Activated T-cell treated with anti-CD3 and anti-CD28 coated beads, Interleukin-2, amount 50 U/mL, for 72 hours (primary cell): ENCODE measurements around the gene PLB1. TPM values are rescaled to one million over a fixed set of nuclear protein-coding genes. Genes with fewer than 3 reads are reported as not detected.

ENCODE experiments used
- ATAC-seq, 2 donors: fragments of 150-1000 bp; cut with Tn5 transposase; replicated peaks in 1 of 2; 2 replicates each; pipeline ENCODE4 v1.10.0; 2021; ENCODE audit warnings: moderate library complexity in 2 of 2, mild to moderate bottlenecking in 1 of 2
- DNase-seq, 2 donors: peaks; one replicate each; pipeline ENCODE4 v3.0.0; 2021 to 2022; ENCODE audit warnings: mixed read lengths in 1 of 2
- H3K27ac Mint-ChIP-seq: one replicate; pipeline ENCODE4 v1.8.0; 2022; ENCODE audit warnings: mild to moderate bottlenecking, moderate library complexity, mixed read lengths
- H3K27me3 Mint-ChIP-seq: one replicate; pipeline ENCODE4 v1.8.0; 2022; ENCODE audit warnings: low read depth, mixed read lengths
- H3K36me3 Mint-ChIP-seq, 2 donors: one replicate each; pipeline ENCODE4 v1.8.0; 2022; ENCODE audit warnings: mixed read lengths in 2 of 2, mild to moderate bottlenecking in 1 of 2; ENCODE audit not compliant: insufficient read depth in 2 of 2
- H3K4me1 Mint-ChIP-seq: one replicate; pipeline ENCODE4 v1.8.0; 2022; ENCODE audit warnings: low read depth, mixed read lengths
- H3K4me3 Mint-ChIP-seq, 2 donors: one replicate each; pipeline ENCODE4 v1.8.0; 2022; ENCODE audit warnings: mild to moderate bottlenecking in 2 of 2, mixed read lengths in 2 of 2, moderate library complexity in 2 of 2
- H3K9me3 Mint-ChIP-seq, 2 donors: one replicate each; pipeline ENCODE4 v1.8.0; 2022; ENCODE audit warnings: mixed read lengths in 2 of 2
- total RNA-seq, 2 donors: library from RNA; stranded (reverse); gene quantifications; one replicate each; pipeline ENCODE4 v1.2.3, GENCODE V29; 2022

The PLB1 gene
- 1 to 10 TPM in 1 of 2 donors, under 1 TPM in 1; 0.72 to 1.9 TPM for total RNA-seq

- H3K4me1 Mint-ChIP-seq: no peaks in the 10 kb centered on the region
- no peak for ATAC-seq
- peaks cover 0 to 4% of the 10 kb centered on the region in 2 donors for H3K9me3 Mint-ChIP-seq
- no peak for DNase-seq
- no peak within 1 kb of the TSS for H3K27ac Mint-ChIP-seq
- no peak within 1 kb of the TSS for H3K4me3 Mint-ChIP-seq
- H3K36me3 Mint-ChIP-seq: no peaks in the 10 kb centered on the region
- peaks cover 24% of the 10 kb centered on the region for H3K27me3 Mint-ChIP-seq
Observed at GRCh38 chr2:28495551-28496250, at the start of gene PLB1. Gene PLB1 (plus strand): TSS chr2:28496060. CDS start chr2:28496115, 55 bp downstream.

GRCh38 chr2:28446531-28446930 lies 49.3 kb upstream of the PLB1 start:
- peaks cover 3 to 6% of the 10 kb centered on the region in 2 donors for H3K9me3 Mint-ChIP-seq

GRCh38 chr2:28447086-28447485 lies 48.8 kb upstream of the PLB1 start:
- DNase-seq (no peak), ATAC-seq (no peak)
- H3K4me3 Mint-ChIP-seq: peak overlapping the region; percentile 34 to 94
- peaks cover 95% of the 10 kb centered on the region for H3K4me1 Mint-ChIP-seq
- H3K9me3 Mint-ChIP-seq: peaks cover 0 to 3% of the 10 kb centered on the region in 2 donors
- peaks cover 0 to 7% of the 10 kb centered on the region in 2 donors for H3K36me3 Mint-ChIP-seq
- no peaks in the 10 kb centered on the region for H3K27me3 Mint-ChIP-seq
- H3K27ac Mint-ChIP-seq: peak overlapping the region; percentile 97

More at GRCh38 chr2:28446531-28446930, 49.3 kb upstream of the PLB1 start:
- ATAC-seq (no peak), DNase-seq (no peak)
- Mint-ChIP-seq H3K36me3 (peaks cover 2 to 11% of the 10 kb centered on the region in 2 donors), H3K4me1 (peaks cover 95% of the 10 kb centered on the region), H3K27me3 (no peaks in the 10 kb centered on the region), H3K4me3 (peak overlapping the region; percentile 34 to 94), H3K27ac (peak overlapping the region; percentile 97)

GRCh38 chr2:28447943-28448792 lies 47.7 kb upstream of the PLB1 start:
- peak overlapping the region; percentile 86 to 94 for H3K4me3 Mint-ChIP-seq

GRCh38 chr2:28448793-28449100 lies 47.1 kb upstream of the PLB1 start:
- peak overlapping the region; percentile 86 to 94 for H3K4me3 Mint-ChIP-seq
- peaks cover 0 to 1% of the 10 kb centered on the region in 2 donors for H3K9me3 Mint-ChIP-seq
- peaks cover 91% of the 10 kb centered on the region for H3K4me1 Mint-ChIP-seq
- peak overlapping the region; percentile 97 for H3K27ac Mint-ChIP-seq
- no peak for DNase-seq
- peaks cover 0 to 2% of the 10 kb centered on the region in 2 donors for H3K36me3 Mint-ChIP-seq
- ATAC-seq: no peak
- no peaks in the 10 kb centered on the region for H3K27me3 Mint-ChIP-seq

More at GRCh38 chr2:28447943-28448792, 47.7 kb upstream of the PLB1 start:
- no peaks in the 10 kb centered on the region for H3K27me3 Mint-ChIP-seq
- peaks cover 0 to 4% of the 10 kb centered on the region in 2 donors for H3K36me3 Mint-ChIP-seq
- peak overlapping the region; percentile 97 for H3K27ac Mint-ChIP-seq
- peaks cover 0 to 3% of the 10 kb centered on the region in 2 donors for H3K9me3 Mint-ChIP-seq
- H3K4me1 Mint-ChIP-seq: peaks cover 96% of the 10 kb centered on the region
- DNase-seq (peak in 1 of 2 donors; percentile 43), ATAC-seq (peak; percentile 18 to 27)

GRCh38 chr2:28449126-28449487 lies 46.8 kb upstream of the PLB1 start:
- Mint-ChIP-seq H3K4me3 (peak overlapping the region; percentile 86 to 94), H3K27me3 (no peaks in the 10 kb centered on the region), H3K4me1 (peaks cover 88% of the 10 kb centered on the region), H3K27ac (peak overlapping the region; percentile 97), H3K9me3 (peaks cover 0 to under 1% of the 10 kb centered on the region in 2 donors), H3K36me3 (no peaks in the 10 kb centered on the region)
- ATAC-seq (no peak), DNase-seq (no peak)

- Mint-ChIP-seq H3K27me3 (no peaks in the 10 kb centered on the region), H3K4me1 (peaks cover 81% of the 10 kb centered on the region), H3K9me3 (no peaks in the 10 kb centered on the region), H3K36me3 (no peaks in the 10 kb centered on the region), H3K4me3 (peak overlapping the region; percentile 86 to 94), H3K27ac (peak overlapping the region; percentile 97)
- peak; percentile 71 to 74 for ATAC-seq
- peak; percentile 90 to 94 for DNase-seq
Observed at GRCh38 chr2:28449488-28450395, 46.1 kb upstream of the PLB1 start.

GRCh38 chr2:28450901-28451565 lies 44.8 kb upstream of the PLB1 start:
- H3K4me3 Mint-ChIP-seq: peak overlapping the region; percentile 86 to 94
- peaks cover 68% of the 10 kb centered on the region for H3K4me1 Mint-ChIP-seq
- H3K36me3 Mint-ChIP-seq: no peaks in the 10 kb centered on the region
- no peaks in the 10 kb centered on the region for H3K27me3 Mint-ChIP-seq
- ATAC-seq (no peak), DNase-seq (no peak)
- H3K9me3 Mint-ChIP-seq: no peaks in the 10 kb centered on the region
- peak overlapping the region; percentile 97 for H3K27ac Mint-ChIP-seq

- Mint-ChIP-seq H3K27me3 (no peaks in the 10 kb centered on the region), H3K4me3 (no peak overlapping the region), H3K4me1 (peaks cover 59% of the 10 kb centered on the region), H3K36me3 (no peaks in the 10 kb centered on the region), H3K9me3 (no peaks in the 10 kb centered on the region), H3K27ac (peak overlapping the region; percentile 12)
- no peak for ATAC-seq
- no peak for DNase-seq
Observed at GRCh38 chr2:28451793-28452533, 43.9 kb upstream of the PLB1 start.

GRCh38 chr2:28452534-28453081 lies 43.3 kb upstream of the PLB1 start:
- H3K4me1 Mint-ChIP-seq: peaks cover 52% of the 10 kb centered on the region

GRCh38 chr2:28453396-28453795 lies 42.5 kb upstream of the PLB1 start:
- Mint-ChIP-seq H3K27ac (no peak overlapping the region), H3K27me3 (no peaks in the 10 kb centered on the region), H3K4me3 (no peak overlapping the region), H3K9me3 (no peaks in the 10 kb centered on the region), H3K4me1 (peaks cover 45% of the 10 kb centered on the region), H3K36me3 (no peaks in the 10 kb centered on the region)
- DNase-seq (no peak), ATAC-seq (no peak)

More at GRCh38 chr2:28452534-28453081, 43.3 kb upstream of the PLB1 start:
- Mint-ChIP-seq H3K9me3 (no peaks in the 10 kb centered on the region), H3K27me3 (no peaks in the 10 kb centered on the region), H3K4me3 (no peak overlapping the region), H3K27ac (peak overlapping the region; percentile 22), H3K36me3 (no peaks in the 10 kb centered on the region)
- DNase-seq (peak; percentile 86 to 91), ATAC-seq (peak; percentile 53 to 58)
